Activated CD8-positive, alpha-beta T cell treated with anti-CD3 and anti-CD28 coated beads for 36 hours (primary cell): ENCODE data around the gene COL4A1. TPM values are rescaled to one million over a fixed set of nuclear protein-coding genes. Genes with fewer than 3 reads are reported as not detected.

Source experiments
- ATAC-seq: fragments of 200-7000 bp; cut with Tn5 transposase; one replicate; pipeline ENCODE4 v1.10.0; 2021; ENCODE audit warnings: mild to moderate bottlenecking, moderate library complexity
- CTCF ChIA-PET: fragments of 350-600 bp; sonication (Branson Sonifier 250); formaldehyde crosslinking; loops from one replicate; lab custom pipeline; 2021; ENCODE audit warnings: antibody characterized with exemption; lab: Charles Lee
- POLR2A ChIA-PET: fragments of 350-600 bp; sonication (Branson Sonifier 250); formaldehyde crosslinking; loops from one replicate; lab custom pipeline; 2021; ENCODE audit warnings: antibody characterized with exemption; lab: Charles Lee
- DNase-seq: peaks from one replicate; pipeline ENCODE4 v3.0.0-alpha.2; 2020
- H3K27ac Mint-ChIP-seq: one replicate; pipeline ENCODE4 v1.8.0; 2021; ENCODE audit warnings: mild to moderate bottlenecking, mixed read lengths
- H3K27me3 Mint-ChIP-seq: one replicate; pipeline ENCODE4 v1.8.0; 2021; ENCODE audit warnings: mixed read lengths
- H3K36me3 Mint-ChIP-seq: one replicate; pipeline ENCODE4 v1.8.0; 2021; ENCODE audit warnings: low read depth, mixed read lengths
- H3K4me1 Mint-ChIP-seq: one replicate; pipeline ENCODE4 v1.8.0; 2021; ENCODE audit warnings: low read depth, mixed read lengths
- H3K4me3 Mint-ChIP-seq: one replicate; pipeline ENCODE4 v1.8.0; 2021; ENCODE audit warnings: mild to moderate bottlenecking, moderate library complexity, mixed read lengths
- H3K9me3 Mint-ChIP-seq: one replicate; pipeline ENCODE4 v1.8.0; 2021; ENCODE audit warnings: mixed read lengths
- CTCF ChIP-seq: fragments of 200-600 bp; IDR thresholded peaks from one replicate; pipeline ENCODE4 v1.8.0; 2022; ENCODE audit warnings: antibody characterized with exemption, mild to moderate bottlenecking
- intact Hi-C: fragments of 100-400 bp; cut with micrococcal nuclease; formaldehyde crosslinking; loops from one replicate; pipeline ENCODE4 v1.10.0; 2022
- total RNA-seq, 2 experiments: library from RNA; stranded (reverse); gene quantifications; one replicate each; pipeline ENCODE4 v1.2.3, GENCODE V29; 2021

Gene COL4A1
- total RNA-seq, 2 experiments from 2014 or later: not detected

- Mint-ChIP-seq H3K27me3 (peaks cover 18% of the 10 kb centered on the region), H3K4me1 (no peaks in the 10 kb centered on the region), H3K9me3 (no peaks in the 10 kb centered on the region), H3K27ac (no peak overlapping the region), H3K4me3 (no peak overlapping the region), H3K36me3 (no peaks in the 10 kb centered on the region)
- DNase-seq (no peak), ATAC-seq (no peak)
- intact Hi-C loops: no loop called here
- no peak for TF ChIP-seq CTCF
- POLR2A ChIA-PET: no interaction called here
- CTCF ChIA-PET: interaction anchor here (2.0 kb wide), 1 partner anchor 44 kb away, joined by 4 read pairs; no protein-coding TSS in a partner anchor
These were observed 42.2 kb downstream of the COL4A1 start for GRCh38 chr13:110264685-110265275.

DNA sequence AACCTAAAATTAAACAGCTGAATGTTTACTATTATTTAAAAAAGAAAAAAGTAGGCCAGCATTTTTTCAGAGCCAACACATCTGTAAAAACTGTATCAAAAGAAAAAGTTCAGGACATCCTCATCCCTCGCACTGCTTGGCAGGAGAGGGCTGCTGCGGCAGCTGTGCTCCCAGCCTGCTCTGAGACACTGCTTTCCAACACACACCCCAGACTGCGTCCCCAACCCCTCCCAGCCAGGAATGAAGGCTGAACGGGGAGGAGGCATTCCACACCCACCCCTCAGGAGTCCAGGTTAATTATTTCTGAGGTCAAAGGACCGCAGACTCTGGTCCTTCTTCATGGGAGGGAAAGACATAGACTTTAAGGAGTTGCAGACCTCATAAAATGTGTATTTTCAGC lies 43.1 kb downstream of the COL4A1 start:
- Mint-ChIP-seq H3K4me3 (no peak overlapping the region), H3K9me3 (no peaks in the 10 kb centered on the region), H3K27ac (no peak overlapping the region), H3K36me3 (no peaks in the 10 kb centered on the region), H3K4me1 (no peaks in the 10 kb centered on the region), H3K27me3 (peaks cover 18% of the 10 kb centered on the region)
- ATAC-seq (no peak), DNase-seq (no peak)
- intact Hi-C loops: no loop called here
- POLR2A ChIA-PET: no interaction called here
- CTCF ChIA-PET: interaction anchor here (2.0 kb wide), 1 partner anchor 43 kb away, joined by 4 read pairs; no protein-coding TSS in a partner anchor
- TF ChIP-seq CTCF: no peak

GRCh38 chr13:110263404-110263803 lies 43.6 kb downstream of the COL4A1 start:
- ATAC-seq (no peak), DNase-seq (no peak)
- H3K4me1 Mint-ChIP-seq: no peaks in the 10 kb centered on the region
- no peak overlapping the region for H3K27ac Mint-ChIP-seq
- intact Hi-C loops: no loop called here
- ChIA-PET POLR2A (no interaction called here), CTCF (interaction anchor here (2.0 kb wide), 1 partner anchor 42 kb away, joined by 4 read pairs; no protein-coding TSS in a partner anchor)
- peaks cover 18% of the 10 kb centered on the region for H3K27me3 Mint-ChIP-seq
- no peak overlapping the region for H3K4me3 Mint-ChIP-seq
- TF ChIP-seq CTCF: no peak
- no peaks in the 10 kb centered on the region for H3K36me3 Mint-ChIP-seq
- no peaks in the 10 kb centered on the region for H3K9me3 Mint-ChIP-seq

DNA sequence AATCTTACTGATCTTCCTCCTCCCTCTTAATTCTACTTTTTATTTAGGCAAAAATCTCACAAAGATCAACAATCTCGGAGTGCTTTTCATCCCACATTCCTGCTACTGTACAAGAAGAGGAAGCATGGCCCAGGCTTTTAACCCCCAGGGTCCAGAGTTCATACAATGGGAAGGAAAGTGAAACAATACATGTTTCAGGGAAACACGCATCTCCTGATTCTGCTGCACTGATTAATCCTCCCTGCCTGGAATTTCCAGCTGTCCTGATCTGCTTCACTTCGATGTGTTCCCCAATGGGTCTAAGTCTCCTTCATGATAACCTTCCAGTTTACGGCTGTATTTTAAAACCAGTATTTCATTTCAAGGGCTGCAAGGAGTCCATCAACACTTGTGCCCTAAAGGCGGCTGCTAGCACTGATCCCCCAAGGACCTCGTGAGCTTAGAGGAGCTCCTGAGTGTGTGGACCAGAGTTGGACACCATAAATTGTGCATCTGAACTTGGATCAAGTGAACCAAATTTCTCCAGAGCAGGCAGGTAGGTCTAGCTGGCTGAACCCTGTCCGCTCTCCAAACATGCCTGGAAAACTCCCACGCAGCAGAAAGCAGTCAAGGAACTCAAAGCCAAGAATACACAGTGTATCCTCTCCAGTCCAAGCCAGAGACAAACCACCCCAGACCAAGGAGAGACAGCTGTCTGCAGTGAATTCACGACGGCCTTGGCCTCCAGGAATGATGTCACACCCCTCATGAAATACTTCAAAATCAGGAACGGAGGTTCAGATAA lies 44.3 kb downstream of the COL4A1 start:
- Mint-ChIP-seq H3K27me3 (peaks cover 18% of the 10 kb centered on the region), H3K4me1 (no peaks in the 10 kb centered on the region), H3K4me3 (no peak overlapping the region), H3K27ac (no peak overlapping the region), H3K36me3 (no peaks in the 10 kb centered on the region), H3K9me3 (no peaks in the 10 kb centered on the region)
- CTCF ChIA-PET: interaction anchor here (0.8 to 2.0 kb wide), 2 partner anchors 38 to 42 kb away, joined by 3 to 4 read pairs; no protein-coding TSS in a partner anchor
- POLR2A ChIA-PET: no interaction called here
- intact Hi-C loops: no loop called here
- no peak for DNase-seq
- TF ChIP-seq CTCF: no peak
- ATAC-seq: no peak

DNA sequence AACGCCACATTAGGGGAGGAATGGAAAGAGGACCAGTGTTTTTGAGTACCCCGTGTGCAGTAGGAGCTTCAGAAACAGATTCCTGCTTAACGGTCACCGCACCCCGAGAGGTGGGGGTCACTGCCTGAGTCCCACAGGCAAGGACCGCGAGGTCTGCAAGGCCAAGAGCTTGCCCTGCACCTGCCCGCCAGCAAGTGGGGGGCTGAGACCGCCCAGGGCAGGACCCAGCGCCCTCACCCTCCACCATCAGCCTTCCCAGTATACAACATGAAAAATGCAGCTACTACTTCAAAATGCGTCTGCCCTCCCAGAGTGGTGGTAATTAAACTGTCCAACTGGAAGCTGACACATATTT lies 44.9 kb downstream of the COL4A1 start:
- ATAC-seq (no peak), DNase-seq (no peak)
- CTCF ChIA-PET: no interaction called here
- no peak overlapping the region for H3K27ac Mint-ChIP-seq
- no peak overlapping the region for H3K4me3 Mint-ChIP-seq
- H3K27me3 Mint-ChIP-seq: peaks cover 18% of the 10 kb centered on the region
- H3K9me3 Mint-ChIP-seq: no peaks in the 10 kb centered on the region
- H3K4me1 Mint-ChIP-seq: no peaks in the 10 kb centered on the region
- TF ChIP-seq CTCF: no peak
- intact Hi-C loops: no loop called here
- POLR2A ChIA-PET: no interaction called here
- no peaks in the 10 kb centered on the region for H3K36me3 Mint-ChIP-seq
